ENCODE data around the gene SLC26A9.

SLC26A9 gene

GRCh38 chr1:205922314-205922713, 20.9 kb downstream of the SLC26A9 start:
- DNase-seq (ENCODE audit: low spot score): no peak
- in situ Hi-C loops (cut with MboI; ENCODE audit: low pct_unique_long_range_greater_than_20kb, low sequenced_read_pairs, unreplicated experiment): no loop called here
- TF ChIP-seq CTCF (IDR thresholded peaks at IDR 0.05; ENCODE audit: extremely low read depth, insufficient read depth, missing control alignments): no peak

GRCh38 chr1:205921570-205921909, 21.7 kb downstream of the SLC26A9 start:
- TF ChIP-seq CTCF (IDR thresholded peaks at IDR 0.05; ENCODE audit: extremely low read depth, insufficient read depth, missing control alignments): no peak
- in situ Hi-C loops (cut with MboI; ENCODE audit: low pct_unique_long_range_greater_than_20kb, low sequenced_read_pairs, unreplicated experiment): no loop called here
- DNase-seq (ENCODE audit: low spot score): no peak

- no peak for DNase-seq (ENCODE audit: low spot score)
- TF ChIP-seq CTCF (IDR thresholded peaks at IDR 0.05; ENCODE audit: extremely low read depth, insufficient read depth, missing control alignments): no peak
- in situ Hi-C loops (cut with MboI; ENCODE audit: low pct_unique_long_range_greater_than_20kb, low sequenced_read_pairs, unreplicated experiment): no loop called here
Measured at GRCh38 chr1:205920861-205921569, 22.2 kb downstream of the SLC26A9 start.

- TF ChIP-seq CTCF (IDR thresholded peaks at IDR 0.05; ENCODE audit: extremely low read depth, insufficient read depth, missing control alignments): no peak
- DNase-seq (ENCODE audit: low spot score): no peak
- in situ Hi-C loops (cut with MboI; ENCODE audit: low pct_unique_long_range_greater_than_20kb, low sequenced_read_pairs, unreplicated experiment): no loop called here
Measured at GRCh38 chr1:205920159-205920558, 23.1 kb downstream of the SLC26A9 start.

- peak; percentile 83 for DNase-seq (ENCODE audit: low spot score)
- TF ChIP-seq CTCF (IDR thresholded peaks at IDR 0.05; ENCODE audit: extremely low read depth, insufficient read depth, missing control alignments): peak; percentile 95
- in situ Hi-C loops (cut with MboI; ENCODE audit: low pct_unique_long_range_greater_than_20kb, low sequenced_read_pairs, unreplicated experiment): no loop called here
Measured at GRCh38 chr1:205918955-205919746, 24.1 kb downstream of the SLC26A9 start.

- no peak for TF ChIP-seq CTCF (IDR thresholded peaks at IDR 0.05; ENCODE audit: extremely low read depth, insufficient read depth, missing control alignments)
- in situ Hi-C loops (cut with MboI; ENCODE audit: low pct_unique_long_range_greater_than_20kb, low sequenced_read_pairs, unreplicated experiment): no loop called here
- DNase-seq (ENCODE audit: low spot score): no peak
Measured at GRCh38 chr1:205917466-205918238, 25.6 kb downstream of the SLC26A9 start.

All from GM13977 (cell line).